GM18519 (cell line): ENCODE measurements around the gene CD59.

Source experiments
- ATAC-seq: cut with Tn5 transposase; IDR thresholded peaks from one replicate; pipeline ENCODE4 v1.9.1; 2021; ENCODE audit warnings: mild to moderate bottlenecking, moderate library complexity; ENCODE audit not compliant: unreplicated experiment, low FRiP score

Gene CD59

GRCh38 chr11:33736148-33736812 is at the start of gene CD59:
Gene CD59 (minus strand): TSS chr11:33736423. CDS start chr11:33722445, 13,978 bp downstream.
- ATAC-seq = peak; percentile 46

GRCh38 chr11:33785609-33786008 is 49.4 kb upstream of the CD59 start:
- ATAC-seq = no peak

GRCh38 chr11:33779849-33780528 is 43.8 kb upstream of the CD59 start:
- ATAC-seq = no peak

GRCh38 chr11:33778675-33779074 is 42.5 kb upstream of the CD59 start:
- no peak for ATAC-seq

- no peak for ATAC-seq
Measured at GRCh38 chr11:33777906-33778305, 41.7 kb upstream of the CD59 start.

- ATAC-seq = no peak
Measured at GRCh38 chr11:33775832-33776470, 39.7 kb upstream of the CD59 start.

GRCh38 chr11:33775467-33775807 is 39.2 kb upstream of the CD59 start:
- no peak for ATAC-seq

GRCh38 chr11:33774736-33775466 is 38.7 kb upstream of the CD59 start:
- no peak for ATAC-seq

GRCh38 chr11:33773987-33774735 is 37.9 kb upstream of the CD59 start, which contains the start of gene FBXO3:
Gene FBXO3 (minus strand): TSS chr11:33774520. CDS start chr11:33774497, 23 bp downstream.
- no peak for ATAC-seq

GRCh38 chr11:33773404-33773986 is 37.3 kb upstream of the CD59 start:
- no peak for ATAC-seq

- ATAC-seq = no peak
Measured at GRCh38 chr11:33772870-33773269, 36.6 kb upstream of the CD59 start.

GRCh38 chr11:33772300-33772699 is 36.1 kb upstream of the CD59 start:
- ATAC-seq = no peak

GRCh38 chr11:33770236-33770635 is 34.0 kb upstream of the CD59 start:
- no peak for ATAC-seq

GRCh38 chr11:33769542-33769941 is 33.3 kb upstream of the CD59 start:
- ATAC-seq = no peak

- no peak for ATAC-seq
Measured at GRCh38 chr11:33767624-33768023, 31.4 kb upstream of the CD59 start.

GRCh38 chr11:33766085-33766484 is 29.9 kb upstream of the CD59 start:
- no peak for ATAC-seq

GRCh38 chr11:33761471-33761870 is 25.2 kb upstream of the CD59 start:
- ATAC-seq = peak; percentile 76

- ATAC-seq = peak; percentile 95
Measured at GRCh38 chr11:33753304-33753967, 17.2 kb upstream of the CD59 start.

- no peak for ATAC-seq
Measured at GRCh38 chr11:33751878-33752277, 15.7 kb upstream of the CD59 start.
